ENCODE data around the gene PHYKPL.

PHYKPL gene

DNA sequence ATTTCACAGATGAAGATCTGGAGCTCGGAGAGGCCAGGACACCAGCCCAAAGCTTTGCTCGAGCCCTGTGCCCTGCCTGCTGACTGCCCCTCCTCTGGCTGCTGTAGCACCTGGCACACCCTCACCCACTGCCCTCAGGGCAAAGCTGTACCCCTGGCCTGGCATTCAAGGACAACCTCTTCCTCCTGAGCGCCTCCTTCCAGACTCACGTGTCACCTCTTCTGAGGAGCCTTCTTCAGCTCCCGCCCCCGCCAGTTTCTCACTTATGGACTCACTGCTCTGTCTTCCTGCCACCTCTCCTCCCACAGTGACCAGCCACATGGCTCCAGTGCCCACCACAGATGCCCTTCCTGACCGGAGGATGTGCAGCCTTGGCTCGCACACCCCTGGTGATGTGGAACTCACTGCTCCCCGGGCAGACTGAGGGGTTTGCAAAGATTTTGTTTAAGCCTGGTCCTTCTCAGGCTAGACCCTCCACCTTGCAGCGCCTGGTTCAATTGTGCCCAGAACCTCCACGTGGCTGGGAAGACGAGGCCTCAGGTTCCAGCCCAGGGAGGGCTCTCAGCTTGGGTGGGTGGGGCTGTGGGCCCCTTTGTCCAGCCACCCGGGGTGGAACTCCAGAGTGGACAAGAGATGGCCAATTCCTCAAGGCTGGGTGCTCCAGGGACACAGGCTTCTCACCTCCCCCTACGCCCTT, 46.6 kb upstream of the PHYKPL start:
- H3K27ac Mint-ChIP-seq: no peak overlapping the region
- H3K9me3 Mint-ChIP-seq: peaks cover 7% of the 10 kb centered on the region
- H3K36me3 Mint-ChIP-seq (ENCODE audit: low read depth): peaks cover 8% of the 10 kb centered on the region
- no peak overlapping the region for H3K4me3 Mint-ChIP-seq
- H3K27me3 Mint-ChIP-seq (ENCODE audit: low read depth): peaks cover 29% of the 10 kb centered on the region
- TF ChIP-seq, protein P1, sequence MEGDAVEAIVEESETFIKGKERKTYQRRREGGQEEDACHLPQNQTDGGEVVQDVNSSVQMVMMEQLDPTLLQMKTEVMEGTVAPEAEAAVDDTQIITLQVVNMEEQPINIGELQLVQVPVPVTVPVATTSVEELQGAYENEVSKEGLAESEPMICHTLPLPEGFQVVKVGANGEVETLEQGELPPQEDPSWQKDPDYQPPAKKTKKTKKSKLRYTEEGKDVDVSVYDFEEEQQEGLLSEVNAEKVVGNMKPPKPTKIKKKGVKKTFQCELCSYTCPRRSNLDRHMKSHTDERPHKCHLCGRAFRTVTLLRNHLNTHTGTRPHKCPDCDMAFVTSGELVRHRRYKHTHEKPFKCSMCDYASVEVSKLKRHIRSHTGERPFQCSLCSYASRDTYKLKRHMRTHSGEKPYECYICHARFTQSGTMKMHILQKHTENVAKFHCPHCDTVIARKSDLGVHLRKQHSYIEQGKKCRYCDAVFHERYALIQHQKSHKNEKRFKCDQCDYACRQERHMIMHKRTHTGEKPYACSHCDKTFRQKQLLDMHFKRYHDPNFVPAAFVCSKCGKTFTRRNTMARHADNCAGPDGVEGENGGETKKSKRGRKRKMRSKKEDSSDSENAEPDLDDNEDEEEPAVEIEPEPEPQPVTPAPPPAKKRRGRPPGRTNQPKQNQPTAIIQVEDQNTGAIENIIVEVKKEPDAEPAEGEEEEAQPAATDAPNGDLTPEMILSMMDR (IDR thresholded peaks at IDR 0.05; ENCODE audit: unreplicated experiment in 3 of 3): no peak
- H3K4me1 Mint-ChIP-seq: peaks cover 29% of the 10 kb centered on the region

- peaks cover 31% of the 10 kb centered on the region for H3K4me1 Mint-ChIP-seq
Observed at GRCh38 chr5:178278358-178279023, 45.9 kb upstream of the PHYKPL start.

DNA sequence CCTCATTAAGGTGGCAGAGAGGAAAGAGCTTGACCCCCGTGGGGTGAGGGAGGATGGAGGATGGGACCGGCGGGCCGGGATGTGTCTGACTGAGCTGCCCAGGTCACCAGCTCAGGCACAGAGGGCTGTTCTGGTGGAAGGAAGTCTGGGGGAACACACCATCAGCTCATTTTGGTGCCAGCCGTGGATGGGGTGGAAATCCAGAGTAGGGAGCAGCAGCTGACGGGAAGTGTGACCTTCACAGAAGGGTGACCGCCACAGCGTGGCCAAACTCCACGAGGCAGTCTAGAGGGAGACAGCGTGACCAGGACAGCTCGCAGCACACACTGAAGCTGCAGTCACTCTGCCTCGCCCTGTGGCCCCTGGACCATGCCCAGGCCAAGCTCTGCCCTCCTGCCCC, 45.3 kb upstream of the PHYKPL start:
- Mint-ChIP-seq H3K27me3 (ENCODE audit: low read depth) (peaks cover 25% of the 10 kb centered on the region), H3K4me3 (no peak overlapping the region), H3K27ac (no peak overlapping the region), H3K36me3 (ENCODE audit: low read depth) (peaks cover 5% of the 10 kb centered on the region), H3K4me1 (peaks cover 26% of the 10 kb centered on the region), H3K9me3 (no peaks in the 10 kb centered on the region)
- TF ChIP-seq, protein P1 (IDR thresholded peaks at IDR 0.05; ENCODE audit: unreplicated experiment in 3 of 3): no peak

More at GRCh38 chr5:178278358-178279023, 45.9 kb upstream of the PHYKPL start:
- Mint-ChIP-seq H3K9me3 (peaks cover 2% of the 10 kb centered on the region), H3K36me3 (ENCODE audit: low read depth) (peaks cover 8% of the 10 kb centered on the region), H3K27me3 (ENCODE audit: low read depth) (peaks cover 25% of the 10 kb centered on the region), H3K4me3 (no peak overlapping the region), H3K27ac (no peak overlapping the region)
- TF ChIP-seq, protein P1 (IDR thresholded peaks at IDR 0.05; ENCODE audit: unreplicated experiment in 3 of 3): no peak

DNA sequence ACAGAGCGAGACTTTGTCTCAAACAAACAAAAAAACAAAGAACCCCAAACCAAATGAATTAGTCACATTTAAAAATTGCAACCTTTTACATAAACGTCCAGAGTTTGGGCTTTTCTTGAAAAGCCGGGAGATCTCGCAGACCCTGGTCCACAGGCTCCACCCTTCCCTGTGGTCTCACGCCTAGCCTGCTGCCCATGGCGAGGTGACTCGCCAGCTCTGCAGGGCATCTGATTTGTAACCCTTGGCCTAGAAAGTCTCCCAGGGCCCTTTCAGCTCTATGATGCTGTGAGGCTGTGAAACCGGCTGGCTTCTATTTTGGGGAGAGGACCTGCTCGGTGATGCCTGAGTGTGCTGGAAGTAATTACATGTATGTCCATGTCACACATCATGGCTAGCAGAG, 44.7 kb upstream of the PHYKPL start:
- Mint-ChIP-seq H3K9me3 (no peaks in the 10 kb centered on the region), H3K27ac (no peak overlapping the region), H3K4me1 (peaks cover 26% of the 10 kb centered on the region), H3K36me3 (ENCODE audit: low read depth) (peaks cover 5% of the 10 kb centered on the region), H3K4me3 (no peak overlapping the region), H3K27me3 (ENCODE audit: low read depth) (peaks cover 25% of the 10 kb centered on the region)
- TF ChIP-seq, protein P1 (IDR thresholded peaks at IDR 0.05; ENCODE audit: unreplicated experiment in 3 of 3): no peak

- Mint-ChIP-seq H3K4me3 (no peak overlapping the region), H3K36me3 (ENCODE audit: low read depth) (peaks cover 5% of the 10 kb centered on the region), H3K4me1 (peaks cover 21% of the 10 kb centered on the region), H3K27ac (no peak overlapping the region), H3K27me3 (ENCODE audit: low read depth) (peaks cover 11% of the 10 kb centered on the region), H3K9me3 (no peaks in the 10 kb centered on the region)
- TF ChIP-seq, protein P1 (IDR thresholded peaks at IDR 0.05; ENCODE audit: unreplicated experiment in 3 of 3): no peak
Observed at GRCh38 chr5:178274781-178275537, 42.4 kb upstream of the PHYKPL start.
